ENCODE data around the gene PRUNE2.
A peak's percentile ranks its signal among the peaks of the same experiment; 100 is the strongest.

The PRUNE2 gene

GRCh38 chr9:76644647-76645250, 261.2 kb downstream of the PRUNE2 start:
- Histone ChIP-seq H3K9ac (ENCODE audit: low read depth in 1 of 2, low read length in 2 of 2) (no peak overlapping the region), H3K9me3 (ENCODE audit: control insufficient read depth in 2 of 2, low read length in 2 of 2) (no peaks in the 10 kb centered on the region), H3K36me3 (ENCODE audit: control insufficient read depth in 2 of 2, insufficient read depth in 2 of 2, low read length in 2 of 2) (no peaks in the 10 kb centered on the region), H3K4me1 (ENCODE audit: control insufficient read depth in 2 of 2, insufficient read depth in 2 of 2, low read length in 2 of 2) (peaks cover 0 to 8% of the 10 kb centered on the region in 2 donors), H3K27me3 (ENCODE audit: control insufficient read depth in 2 of 2, insufficient read depth in 2 of 2, low read length in 2 of 2) (no peaks in the 10 kb centered on the region), H3K27ac (ENCODE audit: low read depth in 2 of 2, low read length in 2 of 2) (no peak overlapping the region), H3K4me3 (ENCODE audit: low read length in 2 of 2) (no peak overlapping the region)

GRCh38 chr9:76644171-76644570, 261.7 kb downstream of the PRUNE2 start:
- H3K9ac ChIP-seq (ENCODE audit: low read depth in 1 of 2, low read length in 2 of 2), result no peak overlapping the region
- peaks cover 0 to 8% of the 10 kb centered on the region in 2 donors for H3K4me1 ChIP-seq (ENCODE audit: control insufficient read depth in 2 of 2, insufficient read depth in 2 of 2, low read length in 2 of 2)
- H3K9me3 ChIP-seq (ENCODE audit: control insufficient read depth in 2 of 2, low read length in 2 of 2), result no peaks in the 10 kb centered on the region
- H3K27ac ChIP-seq (ENCODE audit: low read depth in 2 of 2, low read length in 2 of 2), result peak overlapping the region; percentile 7 to 10
- H3K4me3 ChIP-seq (ENCODE audit: low read length in 2 of 2), result no peak overlapping the region
- no peaks in the 10 kb centered on the region for H3K27me3 ChIP-seq (ENCODE audit: control insufficient read depth in 2 of 2, insufficient read depth in 2 of 2, low read length in 2 of 2)
- no peaks in the 10 kb centered on the region for H3K36me3 ChIP-seq (ENCODE audit: control insufficient read depth in 2 of 2, insufficient read depth in 2 of 2, low read length in 2 of 2)

GRCh38 chr9:76643399-76644117, 262.4 kb downstream of the PRUNE2 start:
- peaks cover 0 to 8% of the 10 kb centered on the region in 2 donors for H3K4me1 ChIP-seq (ENCODE audit: control insufficient read depth in 2 of 2, insufficient read depth in 2 of 2, low read length in 2 of 2)
- peak overlapping the region; percentile 33 to 34 for H3K27ac ChIP-seq (ENCODE audit: low read depth in 2 of 2, low read length in 2 of 2)
- no peak overlapping the region for H3K4me3 ChIP-seq (ENCODE audit: low read length in 2 of 2)
- H3K9me3 ChIP-seq (ENCODE audit: control insufficient read depth in 2 of 2, low read length in 2 of 2), result no peaks in the 10 kb centered on the region
- H3K9ac ChIP-seq (ENCODE audit: low read depth in 1 of 2, low read length in 2 of 2), result no peak overlapping the region
- H3K36me3 ChIP-seq (ENCODE audit: control insufficient read depth in 2 of 2, insufficient read depth in 2 of 2, low read length in 2 of 2), result no peaks in the 10 kb centered on the region
- no peaks in the 10 kb centered on the region for H3K27me3 ChIP-seq (ENCODE audit: control insufficient read depth in 2 of 2, insufficient read depth in 2 of 2, low read length in 2 of 2)

- Histone ChIP-seq H3K27ac (ENCODE audit: low read depth in 2 of 2, low read length in 2 of 2) (peak overlapping the region in 1 of 2 donors; percentile 17), H3K4me3 (ENCODE audit: low read length in 2 of 2) (no peak overlapping the region), H3K4me1 (ENCODE audit: control insufficient read depth in 2 of 2, insufficient read depth in 2 of 2, low read length in 2 of 2) (peaks cover 0 to 8% of the 10 kb centered on the region in 2 donors), H3K9ac (ENCODE audit: low read depth in 1 of 2, low read length in 2 of 2) (no peak overlapping the region), H3K9me3 (ENCODE audit: control insufficient read depth in 2 of 2, low read length in 2 of 2) (no peaks in the 10 kb centered on the region), H3K27me3 (ENCODE audit: control insufficient read depth in 2 of 2, insufficient read depth in 2 of 2, low read length in 2 of 2) (no peaks in the 10 kb centered on the region), H3K36me3 (ENCODE audit: control insufficient read depth in 2 of 2, insufficient read depth in 2 of 2, low read length in 2 of 2) (no peaks in the 10 kb centered on the region)
Measured at GRCh38 chr9:76642701-76643209, 263.2 kb downstream of the PRUNE2 start.

GRCh38 chr9:76642074-76642473, 263.8 kb downstream of the PRUNE2 start:
- Histone ChIP-seq H3K9me3 (ENCODE audit: control insufficient read depth in 2 of 2, low read length in 2 of 2) (no peaks in the 10 kb centered on the region), H3K4me3 (ENCODE audit: low read length in 2 of 2) (no peak overlapping the region), H3K27me3 (ENCODE audit: control insufficient read depth in 2 of 2, insufficient read depth in 2 of 2, low read length in 2 of 2) (no peaks in the 10 kb centered on the region), H3K4me1 (ENCODE audit: control insufficient read depth in 2 of 2, insufficient read depth in 2 of 2, low read length in 2 of 2) (peaks cover 0 to 8% of the 10 kb centered on the region in 2 donors), H3K9ac (ENCODE audit: low read depth in 1 of 2, low read length in 2 of 2) (no peak overlapping the region), H3K36me3 (ENCODE audit: control insufficient read depth in 2 of 2, insufficient read depth in 2 of 2, low read length in 2 of 2) (no peaks in the 10 kb centered on the region), H3K27ac (ENCODE audit: low read depth in 2 of 2, low read length in 2 of 2) (no peak overlapping the region)

- H3K36me3 ChIP-seq (ENCODE audit: control insufficient read depth in 2 of 2, insufficient read depth in 2 of 2, low read length in 2 of 2), result no peaks in the 10 kb centered on the region
- H3K4me3 ChIP-seq (ENCODE audit: low read length in 2 of 2), result no peak overlapping the region
- peaks cover 0 to 5% of the 10 kb centered on the region in 2 donors for H3K4me1 ChIP-seq (ENCODE audit: control insufficient read depth in 2 of 2, insufficient read depth in 2 of 2, low read length in 2 of 2)
Measured at GRCh38 chr9:76638001-76638400, 267.9 kb downstream of the PRUNE2 start.

GRCh38 chr9:76637416-76637815, 268.5 kb downstream of the PRUNE2 start:
- no peaks in the 10 kb centered on the region for H3K36me3 ChIP-seq (ENCODE audit: control insufficient read depth in 2 of 2, insufficient read depth in 2 of 2, low read length in 2 of 2)
- no peaks in the 10 kb centered on the region for H3K27me3 ChIP-seq (ENCODE audit: control insufficient read depth in 2 of 2, insufficient read depth in 2 of 2, low read length in 2 of 2)
- H3K4me1 ChIP-seq (ENCODE audit: control insufficient read depth in 2 of 2, insufficient read depth in 2 of 2, low read length in 2 of 2), result no peaks in the 10 kb centered on the region
- H3K9me3 ChIP-seq (ENCODE audit: control insufficient read depth in 2 of 2, low read length in 2 of 2), result no peaks in the 10 kb centered on the region
- no peak overlapping the region for H3K9ac ChIP-seq (ENCODE audit: low read depth in 1 of 2, low read length in 2 of 2)
- H3K4me3 ChIP-seq (ENCODE audit: low read length in 2 of 2), result no peak overlapping the region
- no peak overlapping the region for H3K27ac ChIP-seq (ENCODE audit: low read depth in 2 of 2, low read length in 2 of 2)

More at GRCh38 chr9:76638001-76638400, 267.9 kb downstream of the PRUNE2 start:
- H3K27me3 ChIP-seq (ENCODE audit: control insufficient read depth in 2 of 2, insufficient read depth in 2 of 2, low read length in 2 of 2), result no peaks in the 10 kb centered on the region
- H3K27ac ChIP-seq (ENCODE audit: low read depth in 2 of 2, low read length in 2 of 2), result no peak overlapping the region
- no peak overlapping the region for H3K9ac ChIP-seq (ENCODE audit: low read depth in 1 of 2, low read length in 2 of 2)
- no peaks in the 10 kb centered on the region for H3K9me3 ChIP-seq (ENCODE audit: control insufficient read depth in 2 of 2, low read length in 2 of 2)

- H3K4me3 ChIP-seq (ENCODE audit: low read length in 2 of 2), result no peak overlapping the region
- no peaks in the 10 kb centered on the region for H3K27me3 ChIP-seq (ENCODE audit: control insufficient read depth in 2 of 2, insufficient read depth in 2 of 2, low read length in 2 of 2)
- H3K4me1 ChIP-seq (ENCODE audit: control insufficient read depth in 2 of 2, insufficient read depth in 2 of 2, low read length in 2 of 2), result no peaks in the 10 kb centered on the region
- H3K27ac ChIP-seq (ENCODE audit: low read depth in 2 of 2, low read length in 2 of 2), result no peak overlapping the region
- H3K9ac ChIP-seq (ENCODE audit: low read depth in 1 of 2, low read length in 2 of 2), result no peak overlapping the region
- no peaks in the 10 kb centered on the region for H3K36me3 ChIP-seq (ENCODE audit: control insufficient read depth in 2 of 2, insufficient read depth in 2 of 2, low read length in 2 of 2)
- H3K9me3 ChIP-seq (ENCODE audit: control insufficient read depth in 2 of 2, low read length in 2 of 2), result no peaks in the 10 kb centered on the region
Measured at GRCh38 chr9:76634356-76635054, 271.4 kb downstream of the PRUNE2 start.

- H3K27ac ChIP-seq (ENCODE audit: low read depth in 2 of 2, low read length in 2 of 2), result no peak overlapping the region
- H3K36me3 ChIP-seq (ENCODE audit: control insufficient read depth in 2 of 2, insufficient read depth in 2 of 2, low read length in 2 of 2), result no peaks in the 10 kb centered on the region
- no peaks in the 10 kb centered on the region for H3K4me1 ChIP-seq (ENCODE audit: control insufficient read depth in 2 of 2, insufficient read depth in 2 of 2, low read length in 2 of 2)
- no peaks in the 10 kb centered on the region for H3K27me3 ChIP-seq (ENCODE audit: control insufficient read depth in 2 of 2, insufficient read depth in 2 of 2, low read length in 2 of 2)
- H3K9me3 ChIP-seq (ENCODE audit: control insufficient read depth in 2 of 2, low read length in 2 of 2), result no peaks in the 10 kb centered on the region
- H3K4me3 ChIP-seq (ENCODE audit: low read length in 2 of 2), result no peak overlapping the region
- H3K9ac ChIP-seq (ENCODE audit: low read depth in 1 of 2, low read length in 2 of 2), result no peak overlapping the region
Measured at GRCh38 chr9:76630916-76631315, 275.0 kb downstream of the PRUNE2 start.
